ENCODE data around the gene C3AR1. TPM values are rescaled to one million over a fixed set of nuclear protein-coding genes. Genes with fewer than 3 reads are reported as not detected.

The C3AR1 gene
- total and polyA plus RNA-seq, 2 of the 13 experiments (the other 11 are each of a cell fraction or from before 2014, with no cell fraction given), result not detected

- TF ChIP-seq, protein P1, sequence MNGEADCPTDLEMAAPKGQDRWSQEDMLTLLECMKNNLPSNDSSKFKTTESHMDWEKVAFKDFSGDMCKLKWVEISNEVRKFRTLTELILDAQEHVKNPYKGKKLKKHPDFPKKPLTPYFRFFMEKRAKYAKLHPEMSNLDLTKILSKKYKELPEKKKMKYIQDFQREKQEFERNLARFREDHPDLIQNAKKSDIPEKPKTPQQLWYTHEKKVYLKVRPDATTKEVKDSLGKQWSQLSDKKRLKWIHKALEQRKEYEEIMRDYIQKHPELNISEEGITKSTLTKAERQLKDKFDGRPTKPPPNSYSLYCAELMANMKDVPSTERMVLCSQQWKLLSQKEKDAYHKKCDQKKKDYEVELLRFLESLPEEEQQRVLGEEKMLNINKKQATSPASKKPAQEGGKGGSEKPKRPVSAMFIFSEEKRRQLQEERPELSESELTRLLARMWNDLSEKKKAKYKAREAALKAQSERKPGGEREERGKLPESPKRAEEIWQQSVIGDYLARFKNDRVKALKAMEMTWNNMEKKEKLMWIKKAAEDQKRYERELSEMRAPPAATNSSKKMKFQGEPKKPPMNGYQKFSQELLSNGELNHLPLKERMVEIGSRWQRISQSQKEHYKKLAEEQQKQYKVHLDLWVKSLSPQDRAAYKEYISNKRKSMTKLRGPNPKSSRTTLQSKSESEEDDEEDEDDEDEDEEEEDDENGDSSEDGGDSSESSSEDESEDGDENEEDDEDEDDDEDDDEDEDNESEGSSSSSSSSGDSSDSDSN (CRISPR knock-in tag; IDR thresholded peaks at IDR 0.05), result no peak
- TF ChIP-seq KLF13 (CRISPR knock-in tag; IDR thresholded peaks at IDR 0.05) (no peak), ZHX2 (IDR thresholded peaks at IDR 0.05; ENCODE audit: low read depth) (peak; percentile 50; the same call in 1 of the 2 replicates), ZHX2 (CRISPR knock-in tag; IDR thresholded peaks at IDR 0.05; ENCODE audit: borderline replicate concordance) (no peak), ZSCAN9 (CRISPR knock-in tag; IDR thresholded peaks at IDR 0.05; ENCODE audit: borderline replicate concordance) (no peak), ONECUT2 (CRISPR knock-in tag; IDR thresholded peaks at IDR 0.05) (0 out of 2 replicates have a peak, but pooled peaks have one; percentile 50), ZFX (CRISPR knock-in tag; IDR thresholded peaks at IDR 0.05; ENCODE audit: low read depth) (no peak), SP1 (IDR thresholded peaks at IDR 0.05) (no peak), SP1 (CRISPR knock-in tag; IDR thresholded peaks at IDR 0.05) (peak; percentile 60), BCLAF1 (IDR thresholded peaks at IDR 0.05) (no peak)
- TF ChIP-seq, protein P2, sequence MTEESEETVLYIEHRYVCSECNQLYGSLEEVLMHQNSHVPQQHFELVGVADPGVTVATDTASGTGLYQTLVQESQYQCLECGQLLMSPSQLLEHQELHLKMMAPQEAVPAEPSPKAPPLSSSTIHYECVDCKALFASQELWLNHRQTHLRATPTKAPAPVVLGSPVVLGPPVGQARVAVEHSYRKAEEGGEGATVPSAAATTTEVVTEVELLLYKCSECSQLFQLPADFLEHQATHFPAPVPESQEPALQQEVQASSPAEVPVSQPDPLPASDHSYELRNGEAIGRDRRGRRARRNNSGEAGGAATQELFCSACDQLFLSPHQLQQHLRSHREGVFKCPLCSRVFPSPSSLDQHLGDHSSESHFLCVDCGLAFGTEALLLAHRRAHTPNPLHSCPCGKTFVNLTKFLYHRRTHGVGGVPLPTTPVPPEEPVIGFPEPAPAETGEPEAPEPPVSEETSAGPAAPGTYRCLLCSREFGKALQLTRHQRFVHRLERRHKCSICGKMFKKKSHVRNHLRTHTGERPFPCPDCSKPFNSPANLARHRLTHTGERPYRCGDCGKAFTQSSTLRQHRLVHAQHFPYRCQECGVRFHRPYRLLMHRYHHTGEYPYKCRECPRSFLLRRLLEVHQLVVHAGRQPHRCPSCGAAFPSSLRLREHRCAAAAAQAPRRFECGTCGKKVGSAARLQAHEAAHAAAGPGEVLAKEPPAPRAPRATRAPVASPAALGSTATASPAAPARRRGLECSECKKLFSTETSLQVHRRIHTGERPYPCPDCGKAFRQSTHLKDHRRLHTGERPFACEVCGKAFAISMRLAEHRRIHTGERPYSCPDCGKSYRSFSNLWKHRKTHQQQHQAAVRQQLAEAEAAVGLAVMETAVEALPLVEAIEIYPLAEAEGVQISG (CRISPR knock-in tag; IDR thresholded peaks at IDR 0.05), result no peak
These were observed 39.8 kb downstream of the C3AR1 start (continued) for GRCh38 chr12:8026291-8026900.

All from HepG2 (cell line).